Neural cell (in vitro differentiated cells): ENCODE data around the gene CILP2.

Experiments used
- CTCF ChIP-seq: fragments of 450-650 bp; IDR thresholded peaks from 2 replicates; pipeline ENCODE4 v1.5.1; 2014; ENCODE audit warnings: antibody characterized with exemption, mild to moderate bottlenecking, moderate library complexity; ENCODE audit not compliant: poor library complexity, severe bottlenecking
- POLR2AphosphoS5 ChIP-seq: IDR thresholded peaks from 2 replicates; pipeline ENCODE4 v1.6.1; 2012
- REST ChIP-seq: IDR thresholded peaks from 2 replicates; pipeline ENCODE4 v1.6.1; 2012; ENCODE audit warnings: borderline replicate concordance
- TAF1 ChIP-seq: IDR thresholded peaks from 2 replicates; pipeline ENCODE4 v1.6.1; 2012; ENCODE audit warnings: low read depth

- TF ChIP-seq CTCF: no peak
- no peak for TF ChIP-seq REST
- no peak for TF ChIP-seq POLR2AphosphoS5
- no peak for TF ChIP-seq TAF1
Measured at GRCh38 chr19:19502281-19502680, 35.8 kb upstream of the CILP2 start.
